HCT116 (cell line): ENCODE measurements around the gene TSPAN11. TPM values are rescaled to one million over a fixed set of nuclear protein-coding genes. Genes with fewer than 3 reads are reported as not detected.

Experiments used
- ATAC-seq: fragments of 200-7000 bp; cut with Tn5 transposase; 2 replicates; pipeline ENCODE4 v1.9.1; 2020; ENCODE audit warnings: mild to moderate bottlenecking, moderate library complexity
- BruUV-seq: library from RNA; stranded (reverse); fragments of 400-500 nt; replicated peaks from 2 replicates; lab custom pipeline; 2021; lab: Mats Ljungman, UMichigan
- CTCF ChIA-PET: fragments of 300-600 bp; sonication (Branson Sonifier 250); formaldehyde crosslinking; loops from one replicate; lab custom pipeline; 2021; ENCODE audit warnings: antibody characterized with exemption; lab: Charles Lee
- POLR2A ChIA-PET: fragments of 300-600, 350-600 bp; sonication (Branson Sonifier 250); formaldehyde crosslinking; loops from one replicate; lab custom pipeline; 2021; ENCODE audit warnings: antibody characterized with exemption; lab: Charles Lee
- RAD21 ChIA-PET, 2 experiments: fragments of 300-600 bp; sonication (Branson Sonifier 250); formaldehyde crosslinking; loops; one replicate each; lab custom pipeline; 2023; ENCODE audit warnings: low total read pairs in 2 of 2; ENCODE audit not compliant: uncharacterized antibody in 2 of 2, unreplicated experiment in 2 of 2, low non-redundant PET in 1 of 2; lab: Charles Lee
- DNase-seq: peaks from one replicate; pipeline ENCODE4 v3.0.0-alpha.2; 2010; ENCODE audit warnings: low read depth, low spot score
- H2AFZ ChIP-seq: fragments of 200-600 bp; shearing (Covaris generic), sonication (generic); 2 replicates; pipeline ENCODE4 v1.6.1; 2017; ENCODE audit warnings: low read depth, mixed run types, mixed read lengths, antibody characterized with exemption, low read length; ENCODE audit not compliant: poor library complexity, severe bottlenecking
- H3K27ac ChIP-seq: 2 replicates; pipeline ENCODE4 v1.5.1; 2012; ENCODE audit warnings: low read depth, low read length
- H3K27me3 ChIP-seq: fragments of 200-600 bp; sonication (generic); 2 replicates; pipeline ENCODE4 v1.6.1; 2016; ENCODE audit warnings: mixed run types, low read length, mixed read lengths; ENCODE audit not compliant: insufficient read depth
- H3K36me3 ChIP-seq, 2 experiments: fragments of 200-500 bp in 1 of 2; fragments of 200-600 bp in 1 of 2; sonication (Bioruptor generic) in 1 of 2; sonication (generic) in 1 of 2; 2 replicates each; pipeline versions ENCODE4 v1.5.1 to v1.6.1; 2014 to 2016; ENCODE audit warnings: low read length in 2 of 2, inconsistent platforms in 1 of 2, mixed read lengths in 1 of 2, mixed run types in 1 of 2; ENCODE audit not compliant: insufficient read depth in 2 of 2, control insufficient read depth in 1 of 2
- H3K4me1 ChIP-seq, 2 experiments: fragments of 200-600 bp in 1 of 2; sonication (generic) in 1 of 2; 2 replicates each; pipeline versions ENCODE4 v1.5.1 to v1.6.1; 2012 to 2017; ENCODE audit warnings: low read length in 2 of 2, inconsistent platforms in 1 of 2, mild to moderate bottlenecking in 1 of 2, mixed read lengths in 1 of 2, mixed run types in 1 of 2, moderate library complexity in 1 of 2; ENCODE audit not compliant: insufficient read depth in 2 of 2, control insufficient read depth in 1 of 2
- H3K4me2 ChIP-seq: fragments of 200-600 bp; sonication (generic); 2 replicates; pipeline ENCODE4 v1.6.1; 2017; ENCODE audit warnings: mixed run types, low read length, mixed read lengths
- H3K4me3 ChIP-seq, 2 experiments: fragments of 200-600 bp in 1 of 2; sonication (generic) in 1 of 2; replicated peaks in 1 of 2; 2 replicates each; pipeline ENCODE4 v1.5.1; 2011 to 2016; ENCODE audit warnings: low read length in 2 of 2, control low read depth in 1 of 2, low read depth in 1 of 2, mild to moderate bottlenecking in 1 of 2, mixed read lengths in 1 of 2, mixed run types in 1 of 2
- H3K79me2 ChIP-seq: fragments of 200-600 bp; sonication (generic); 2 replicates; pipeline ENCODE4 v1.6.1; 2017; ENCODE audit warnings: mild to moderate bottlenecking, mixed run types, low read length, moderate library complexity, mixed read lengths; ENCODE audit not compliant: insufficient read depth
- H3K9ac ChIP-seq: fragments of 200-600 bp; sonication (generic); 2 replicates; pipeline ENCODE4 v1.6.1; 2016; ENCODE audit warnings: low read length, mixed read lengths
- H3K9me2 ChIP-seq: fragments of 200-600 bp; sonication (generic), shearing (Covaris generic); 2 replicates; pipeline ENCODE4 v1.6.1; 2017; ENCODE audit warnings: mixed run types, mild to moderate bottlenecking, moderate library complexity; ENCODE audit not compliant: insufficient read depth
- H3K9me3 ChIP-seq, 2 experiments: fragments of 200-500 bp in 1 of 2; fragments of 200-600 bp in 1 of 2; sonication (Bioruptor generic) in 1 of 2; sonication (generic) in 1 of 2; 2 replicates each; pipeline ENCODE4 v1.6.1; 2014 to 2017; ENCODE audit warnings: low read length in 2 of 2, mixed read lengths in 2 of 2, inconsistent platforms in 1 of 2, low read depth in 1 of 2, mild to moderate bottlenecking in 1 of 2, mixed run types in 1 of 2, moderate library complexity in 1 of 2; ENCODE audit not compliant: control insufficient read depth in 1 of 2, insufficient read depth in 1 of 2
- H4K20me1 ChIP-seq: fragments of 200-600 bp; sonication (generic), shearing (Covaris generic); 2 replicates; pipeline ENCODE4 v1.6.1; 2017; ENCODE audit warnings: mixed run types, mild to moderate bottlenecking, moderate library complexity; ENCODE audit not compliant: insufficient read depth
- CBX3 ChIP-seq: IDR thresholded peaks from 2 replicates; pipeline ENCODE4 v1.6.1; 2012; ENCODE audit warnings: low read depth
- CEBPB ChIP-seq: IDR thresholded peaks from 2 replicates; pipeline ENCODE4 v1.6.1; 2012; ENCODE audit warnings: low read depth
- EZH2phosphoT487 ChIP-seq: fragments of 200-600 bp; IDR thresholded peaks from 2 replicates; pipeline ENCODE4 v1.6.1; 2018; ENCODE audit warnings: antibody characterized with exemption, borderline replicate concordance
- MAX ChIP-seq: IDR thresholded peaks from 2 replicates; pipeline ENCODE4 v1.6.1; 2012
- POLR2A ChIP-seq: IDR thresholded peaks from 2 replicates; pipeline ENCODE4 v1.7.0; 2011; ENCODE audit warnings: borderline replicate concordance; ENCODE audit not compliant: insufficient read depth, insufficient read length; ENCODE audit errors: extremely low read depth
- SP1 ChIP-seq: IDR thresholded peaks from 2 replicates; pipeline ENCODE4 v1.6.1; 2012; ENCODE audit warnings: low read depth
- TCF7L2 ChIP-seq: IDR thresholded peaks from 2 replicates; pipeline ENCODE4 v1.7.0; 2011; ENCODE audit warnings: borderline replicate concordance, inconsistent platforms; ENCODE audit not compliant: insufficient read depth, insufficient read length; ENCODE audit errors: extremely low read depth
- ZFX ChIP-seq: fragments of 450-650 bp; IDR thresholded peaks from 2 replicates; pipeline ENCODE4 v1.6.1; 2017
- intact Hi-C: fragments of 100-400 bp; cut with micrococcal nuclease; formaldehyde crosslinking; loops from 2 replicates; pipeline ENCODE4 v1.10.0; 2022
- total RNA-seq: library from RNA; stranded (reverse); gene quantifications from one replicate; pipeline ENCODE4 v1.2.1, GENCODE V29; 2021; ENCODE audit not compliant: unreplicated experiment
- TF ChIP-seq, protein P1 (sequence below): IDR thresholded peaks from 2 replicates; pipeline ENCODE4 v1.6.1; 2012; ENCODE audit warnings: low read depth

TSPAN11 gene
- total RNA-seq, 1 experiment from 2014 or later, result not detected

GRCh38 chr12:30988086-30988485, 61.5 kb downstream of the TSPAN11 start:
- CTCF ChIA-PET, result interaction anchor here (3.2 kb wide), 1 partner anchor 137 kb away, joined by 21 read pairs; no protein-coding TSS in a partner anchor
- Histone ChIP-seq H3K9me2 (no peaks in the 10 kb centered on the region), H3K4me3 (no peak overlapping the region), H3K9me3 (no peaks in the 10 kb centered on the region), H3K4me1 (peaks cover 0 to 4% of the 10 kb centered on the region in 2 experiments; a peak in 2 of 4 replicates), H4K20me1 (no peaks in the 10 kb centered on the region), H3K36me3 (no peaks in the 10 kb centered on the region), H3K4me2 (no peak overlapping the region), H3K79me2 (no peaks in the 10 kb centered on the region), H3K9ac (no peak overlapping the region), H2AFZ (no peak overlapping the region), H3K27ac (no peak overlapping the region), H3K27me3 (no peaks in the 10 kb centered on the region)
- TF ChIP-seq ZFX, result no peak
- TF ChIP-seq SP1, result no peak
- TF ChIP-seq CBX3, result no peak
- no peak for TF ChIP-seq MAX
- TF ChIP-seq CEBPB, result no peak
- no peak for TF ChIP-seq EZH2phosphoT487
- TF ChIP-seq TCF7L2, result no peak
- TF ChIP-seq, protein P1, sequence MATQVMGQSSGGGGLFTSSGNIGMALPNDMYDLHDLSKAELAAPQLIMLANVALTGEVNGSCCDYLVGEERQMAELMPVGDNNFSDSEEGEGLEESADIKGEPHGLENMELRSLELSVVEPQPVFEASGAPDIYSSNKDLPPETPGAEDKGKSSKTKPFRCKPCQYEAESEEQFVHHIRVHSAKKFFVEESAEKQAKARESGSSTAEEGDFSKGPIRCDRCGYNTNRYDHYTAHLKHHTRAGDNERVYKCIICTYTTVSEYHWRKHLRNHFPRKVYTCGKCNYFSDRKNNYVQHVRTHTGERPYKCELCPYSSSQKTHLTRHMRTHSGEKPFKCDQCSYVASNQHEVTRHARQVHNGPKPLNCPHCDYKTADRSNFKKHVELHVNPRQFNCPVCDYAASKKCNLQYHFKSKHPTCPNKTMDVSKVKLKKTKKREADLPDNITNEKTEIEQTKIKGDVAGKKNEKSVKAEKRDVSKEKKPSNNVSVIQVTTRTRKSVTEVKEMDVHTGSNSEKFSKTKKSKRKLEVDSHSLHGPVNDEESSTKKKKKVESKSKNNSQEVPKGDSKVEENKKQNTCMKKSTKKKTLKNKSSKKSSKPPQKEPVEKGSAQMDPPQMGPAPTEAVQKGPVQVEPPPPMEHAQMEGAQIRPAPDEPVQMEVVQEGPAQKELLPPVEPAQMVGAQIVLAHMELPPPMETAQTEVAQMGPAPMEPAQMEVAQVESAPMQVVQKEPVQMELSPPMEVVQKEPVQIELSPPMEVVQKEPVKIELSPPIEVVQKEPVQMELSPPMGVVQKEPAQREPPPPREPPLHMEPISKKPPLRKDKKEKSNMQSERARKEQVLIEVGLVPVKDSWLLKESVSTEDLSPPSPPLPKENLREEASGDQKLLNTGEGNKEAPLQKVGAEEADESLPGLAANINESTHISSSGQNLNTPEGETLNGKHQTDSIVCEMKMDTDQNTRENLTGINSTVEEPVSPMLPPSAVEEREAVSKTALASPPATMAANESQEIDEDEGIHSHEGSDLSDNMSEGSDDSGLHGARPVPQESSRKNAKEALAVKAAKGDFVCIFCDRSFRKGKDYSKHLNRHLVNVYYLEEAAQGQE, result no peak
- no peak for TF ChIP-seq POLR2A
- POLR2A ChIA-PET, result no interaction called here
- BruUV-seq, result no TSS peak
- DNase-seq, result no peak
- ATAC-seq, result no peak
- RAD21 ChIA-PET, result no interaction called here
- intact Hi-C loops, result loop anchor here (10.0 kb wide), 1 partner anchor 1473 kb away; no protein-coding TSS in a partner anchor
